Progenitor cell of endocrine pancreas (in vitro differentiated cells): ENCODE data around the gene CRTAC1. TPM values are rescaled to one million over a fixed set of nuclear protein-coding genes. Genes with fewer than 3 reads are reported as not detected.

Experiments
- DNase-seq: peaks from one replicate; pipeline ENCODE4 v3.0.0; 2021; ENCODE audit warnings: low spot score; ENCODE audit not compliant: unreplicated experiment
- H3K27ac Mint-ChIP-seq: 2 replicates; pipeline ENCODE4 v1.8.0; 2021; ENCODE audit warnings: mild to moderate bottlenecking, moderate library complexity, mixed read lengths
- H3K27me3 Mint-ChIP-seq: 2 replicates; pipeline ENCODE4 v1.8.0; 2021; ENCODE audit warnings: mixed read lengths
- H3K36me3 Mint-ChIP-seq: 2 replicates; pipeline ENCODE4 v1.8.0; 2022; ENCODE audit warnings: mixed read lengths; ENCODE audit not compliant: insufficient read depth
- H3K4me1 Mint-ChIP-seq: 2 replicates; pipeline ENCODE4 v1.8.0; 2021; ENCODE audit warnings: low read depth, mixed read lengths
- H3K4me3 Mint-ChIP-seq: 2 replicates; pipeline ENCODE4 v1.8.0; 2021; ENCODE audit warnings: low read depth, mild to moderate bottlenecking, moderate library complexity, mixed read lengths
- H3K9me3 Mint-ChIP-seq: 2 replicates; pipeline ENCODE4 v1.8.0; 2021; ENCODE audit warnings: low read depth, mixed read lengths
- CTCF ChIP-seq: fragments of 200-600 bp; sonication (generic); IDR thresholded peaks from one replicate; pipeline ENCODE4 v1.5.0; 2021; ENCODE audit warnings: antibody characterized with exemption, mild to moderate bottlenecking; ENCODE audit not compliant: unreplicated experiment
- total RNA-seq: library from RNA; stranded (reverse); gene quantifications from 2 replicates; pipeline ENCODE4 v1.2.1, GENCODE V29; 2021

CRTAC1 gene
- total RNA-seq, 1 donor from 2014 or later: 4.6 TPM

DNA sequence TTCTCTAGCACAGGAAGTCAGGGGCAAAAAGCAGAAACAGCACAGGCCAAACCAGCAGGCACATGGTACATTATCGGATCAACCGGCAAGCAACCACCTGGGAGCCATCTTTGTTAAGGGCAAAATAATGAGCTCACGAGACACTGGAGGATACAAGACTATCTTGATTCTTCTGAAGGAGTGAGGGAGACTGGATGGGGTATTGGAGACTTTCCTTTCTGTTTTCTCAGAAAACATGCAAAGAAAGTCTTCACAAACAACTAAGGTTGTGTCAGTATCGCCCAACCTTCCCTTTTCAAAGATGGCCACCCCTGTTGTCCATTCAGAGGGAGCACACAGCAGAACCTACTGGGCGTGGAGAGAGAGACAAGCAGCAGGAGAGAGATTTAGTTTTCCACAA, 151.2 kb downstream of the CRTAC1 start:
- H3K9me3 Mint-ChIP-seq: no peaks in the 10 kb centered on the region
- no peak for TF ChIP-seq CTCF
- H3K27me3 Mint-ChIP-seq: peaks cover 18% of the 10 kb centered on the region
- H3K4me1 Mint-ChIP-seq: peaks cover 6% of the 10 kb centered on the region
- H3K36me3 Mint-ChIP-seq: no peaks in the 10 kb centered on the region
- no peak overlapping the region for H3K4me3 Mint-ChIP-seq
- DNase-seq: no peak
- H3K27ac Mint-ChIP-seq: no peak overlapping the region

GRCh38 chr10:97876402-97876801, 154.0 kb downstream of the CRTAC1 start:
- H3K4me3 Mint-ChIP-seq: no peak overlapping the region

GRCh38 chr10:97875391-97875790, 155.0 kb downstream of the CRTAC1 start:
- Mint-ChIP-seq H3K27me3 (peaks cover 37% of the 10 kb centered on the region), H3K9me3 (no peaks in the 10 kb centered on the region)

More at GRCh38 chr10:97876402-97876801, 154.0 kb downstream of the CRTAC1 start:
- no peak for DNase-seq
- Mint-ChIP-seq H3K9me3 (no peaks in the 10 kb centered on the region), H3K27ac (no peak overlapping the region), H3K4me1 (peaks cover 6% of the 10 kb centered on the region), H3K36me3 (no peaks in the 10 kb centered on the region), H3K27me3 (peaks cover 39% of the 10 kb centered on the region)
- no peak for TF ChIP-seq CTCF

GRCh38 chr10:97874332-97874731, 156.1 kb downstream of the CRTAC1 start:
- H3K4me3 Mint-ChIP-seq: no peak overlapping the region
- no peak for TF ChIP-seq CTCF
- peaks cover 41% of the 10 kb centered on the region for H3K27me3 Mint-ChIP-seq
- no peaks in the 10 kb centered on the region for H3K36me3 Mint-ChIP-seq
- H3K27ac Mint-ChIP-seq: no peak overlapping the region
- no peaks in the 10 kb centered on the region for H3K9me3 Mint-ChIP-seq
- peaks cover 7% of the 10 kb centered on the region for H3K4me1 Mint-ChIP-seq
- DNase-seq: no peak

More at GRCh38 chr10:97875391-97875790, 155.0 kb downstream of the CRTAC1 start:
- no peak overlapping the region for H3K4me3 Mint-ChIP-seq
- H3K4me1 Mint-ChIP-seq: peaks cover 6% of the 10 kb centered on the region
- no peak overlapping the region for H3K27ac Mint-ChIP-seq
- TF ChIP-seq CTCF: no peak
- DNase-seq: no peak
- H3K36me3 Mint-ChIP-seq: no peaks in the 10 kb centered on the region

DNA sequence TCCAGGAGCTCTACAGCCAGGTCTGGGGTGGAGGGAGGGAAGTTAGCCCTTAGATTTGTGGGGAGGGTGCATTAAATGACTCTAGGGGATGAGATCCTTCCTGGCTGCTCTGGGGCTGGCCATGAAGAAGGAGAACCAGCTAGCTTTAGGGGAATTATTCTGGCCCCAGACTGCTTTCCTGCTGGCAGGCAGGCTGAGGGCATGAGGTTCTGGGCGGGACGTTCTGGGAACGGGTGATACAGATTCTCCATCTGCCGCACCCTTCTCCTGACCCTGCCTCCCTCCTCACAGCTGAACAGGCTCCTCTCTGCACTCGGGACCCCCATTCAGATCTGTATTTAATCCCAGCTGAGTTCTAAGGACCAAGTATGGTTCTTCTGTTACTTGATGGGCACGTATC, 156.9 kb downstream of the CRTAC1 start:
- Mint-ChIP-seq H3K4me3 (no peak overlapping the region), H3K36me3 (no peaks in the 10 kb centered on the region), H3K27me3 (peaks cover 41% of the 10 kb centered on the region), H3K9me3 (no peaks in the 10 kb centered on the region), H3K4me1 (peaks cover 8% of the 10 kb centered on the region), H3K27ac (no peak overlapping the region)
- DNase-seq: no peak
- TF ChIP-seq CTCF: no peak
